Uterus (tissue), 2 donors: ENCODE data around the gene XRN1.

ENCODE experiments used
- POLR2A ChIP-seq, 2 donors: fragments of 450-650 bp; IDR thresholded peaks; one replicate each; pipeline ENCODE4 v1.6.1; 2016; ENCODE audit warnings: antibody characterized with exemption in 2 of 2, mild to moderate bottlenecking in 1 of 2, moderate library complexity in 1 of 2
- TF ChIP-seq, protein P1 (sequence below), 4 experiments: fragments of 200-600 bp in 2 of 4; fragments of 450-650 bp in 2 of 4; sonication (generic) in 2 of 4; IDR thresholded peaks; one replicate each; pipeline ENCODE4 v1.5.1; 2016 to 2019; ENCODE audit warnings: antibody characterized with exemption in 4 of 4, mild to moderate bottlenecking in 2 of 4, moderate library complexity in 1 of 4

DNA sequence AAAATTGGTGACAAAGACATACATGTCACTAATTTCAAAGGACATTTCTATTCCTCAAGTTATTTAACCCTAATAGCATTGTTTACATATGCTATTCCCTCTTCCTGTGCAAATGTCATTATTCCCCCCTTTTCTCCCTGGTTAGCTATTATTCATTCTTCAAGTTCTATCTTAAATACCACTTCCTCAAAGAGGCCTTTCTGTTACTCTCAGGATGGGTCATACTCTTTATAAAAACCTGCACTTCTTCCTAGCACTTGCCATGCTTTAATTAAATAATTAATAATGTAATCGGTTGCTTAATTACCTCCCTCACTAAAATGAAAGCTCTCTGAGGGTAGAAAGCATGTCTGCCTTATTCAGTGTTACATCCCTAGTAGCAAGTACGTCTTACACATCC lies 88.5 kb downstream of the XRN1 start:
- TF ChIP-seq POLR2A (IDR thresholded peaks at IDR 0.05): no peak
- TF ChIP-seq, protein P1, sequence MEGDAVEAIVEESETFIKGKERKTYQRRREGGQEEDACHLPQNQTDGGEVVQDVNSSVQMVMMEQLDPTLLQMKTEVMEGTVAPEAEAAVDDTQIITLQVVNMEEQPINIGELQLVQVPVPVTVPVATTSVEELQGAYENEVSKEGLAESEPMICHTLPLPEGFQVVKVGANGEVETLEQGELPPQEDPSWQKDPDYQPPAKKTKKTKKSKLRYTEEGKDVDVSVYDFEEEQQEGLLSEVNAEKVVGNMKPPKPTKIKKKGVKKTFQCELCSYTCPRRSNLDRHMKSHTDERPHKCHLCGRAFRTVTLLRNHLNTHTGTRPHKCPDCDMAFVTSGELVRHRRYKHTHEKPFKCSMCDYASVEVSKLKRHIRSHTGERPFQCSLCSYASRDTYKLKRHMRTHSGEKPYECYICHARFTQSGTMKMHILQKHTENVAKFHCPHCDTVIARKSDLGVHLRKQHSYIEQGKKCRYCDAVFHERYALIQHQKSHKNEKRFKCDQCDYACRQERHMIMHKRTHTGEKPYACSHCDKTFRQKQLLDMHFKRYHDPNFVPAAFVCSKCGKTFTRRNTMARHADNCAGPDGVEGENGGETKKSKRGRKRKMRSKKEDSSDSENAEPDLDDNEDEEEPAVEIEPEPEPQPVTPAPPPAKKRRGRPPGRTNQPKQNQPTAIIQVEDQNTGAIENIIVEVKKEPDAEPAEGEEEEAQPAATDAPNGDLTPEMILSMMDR (IDR thresholded peaks at IDR 0.05): no peak
